Measurements from ENCODE around the gene DOCK9.

DNA sequence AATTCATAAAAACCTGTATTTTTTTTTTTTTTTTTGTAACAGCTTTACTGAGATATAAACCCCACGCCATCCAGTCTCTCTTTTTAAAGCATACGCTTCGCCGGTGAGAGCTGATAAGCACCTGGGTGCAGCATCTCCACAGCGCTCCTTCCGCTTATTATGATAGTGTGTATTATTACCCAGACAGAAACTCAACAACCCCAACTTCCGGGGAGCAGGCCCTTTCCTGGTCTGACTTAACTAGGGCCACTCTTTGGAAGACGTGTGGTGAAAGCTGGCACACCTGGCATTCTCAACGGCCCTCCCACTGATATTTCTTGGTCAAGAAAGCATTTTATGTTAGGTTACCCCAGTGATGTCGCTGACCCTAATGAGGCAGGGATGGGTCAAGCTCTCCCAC lies 173.9 kb downstream of the DOCK9 start:
- no peak for TF ChIP-seq POLR2A (IDR thresholded peaks at IDR 0.05)
- TF ChIP-seq, protein P1, sequence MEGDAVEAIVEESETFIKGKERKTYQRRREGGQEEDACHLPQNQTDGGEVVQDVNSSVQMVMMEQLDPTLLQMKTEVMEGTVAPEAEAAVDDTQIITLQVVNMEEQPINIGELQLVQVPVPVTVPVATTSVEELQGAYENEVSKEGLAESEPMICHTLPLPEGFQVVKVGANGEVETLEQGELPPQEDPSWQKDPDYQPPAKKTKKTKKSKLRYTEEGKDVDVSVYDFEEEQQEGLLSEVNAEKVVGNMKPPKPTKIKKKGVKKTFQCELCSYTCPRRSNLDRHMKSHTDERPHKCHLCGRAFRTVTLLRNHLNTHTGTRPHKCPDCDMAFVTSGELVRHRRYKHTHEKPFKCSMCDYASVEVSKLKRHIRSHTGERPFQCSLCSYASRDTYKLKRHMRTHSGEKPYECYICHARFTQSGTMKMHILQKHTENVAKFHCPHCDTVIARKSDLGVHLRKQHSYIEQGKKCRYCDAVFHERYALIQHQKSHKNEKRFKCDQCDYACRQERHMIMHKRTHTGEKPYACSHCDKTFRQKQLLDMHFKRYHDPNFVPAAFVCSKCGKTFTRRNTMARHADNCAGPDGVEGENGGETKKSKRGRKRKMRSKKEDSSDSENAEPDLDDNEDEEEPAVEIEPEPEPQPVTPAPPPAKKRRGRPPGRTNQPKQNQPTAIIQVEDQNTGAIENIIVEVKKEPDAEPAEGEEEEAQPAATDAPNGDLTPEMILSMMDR (IDR thresholded peaks at IDR 0.05): no peak

Data from uterus (tissue), 2 donors.